ENCODE measurements around the gene HIBCH.
"Not testable (repeated sequence)": the region's sequence is repeated elsewhere in the genome, so short reads cannot be mapped to it uniquely, and the experiment has no call there.

HIBCH gene, protein sequence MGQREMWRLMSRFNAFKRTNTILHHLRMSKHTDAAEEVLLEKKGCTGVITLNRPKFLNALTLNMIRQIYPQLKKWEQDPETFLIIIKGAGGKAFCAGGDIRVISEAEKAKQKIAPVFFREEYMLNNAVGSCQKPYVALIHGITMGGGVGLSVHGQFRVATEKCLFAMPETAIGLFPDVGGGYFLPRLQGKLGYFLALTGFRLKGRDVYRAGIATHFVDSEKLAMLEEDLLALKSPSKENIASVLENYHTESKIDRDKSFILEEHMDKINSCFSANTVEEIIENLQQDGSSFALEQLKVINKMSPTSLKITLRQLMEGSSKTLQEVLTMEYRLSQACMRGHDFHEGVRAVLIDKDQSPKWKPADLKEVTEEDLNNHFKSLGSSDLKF

DNA sequence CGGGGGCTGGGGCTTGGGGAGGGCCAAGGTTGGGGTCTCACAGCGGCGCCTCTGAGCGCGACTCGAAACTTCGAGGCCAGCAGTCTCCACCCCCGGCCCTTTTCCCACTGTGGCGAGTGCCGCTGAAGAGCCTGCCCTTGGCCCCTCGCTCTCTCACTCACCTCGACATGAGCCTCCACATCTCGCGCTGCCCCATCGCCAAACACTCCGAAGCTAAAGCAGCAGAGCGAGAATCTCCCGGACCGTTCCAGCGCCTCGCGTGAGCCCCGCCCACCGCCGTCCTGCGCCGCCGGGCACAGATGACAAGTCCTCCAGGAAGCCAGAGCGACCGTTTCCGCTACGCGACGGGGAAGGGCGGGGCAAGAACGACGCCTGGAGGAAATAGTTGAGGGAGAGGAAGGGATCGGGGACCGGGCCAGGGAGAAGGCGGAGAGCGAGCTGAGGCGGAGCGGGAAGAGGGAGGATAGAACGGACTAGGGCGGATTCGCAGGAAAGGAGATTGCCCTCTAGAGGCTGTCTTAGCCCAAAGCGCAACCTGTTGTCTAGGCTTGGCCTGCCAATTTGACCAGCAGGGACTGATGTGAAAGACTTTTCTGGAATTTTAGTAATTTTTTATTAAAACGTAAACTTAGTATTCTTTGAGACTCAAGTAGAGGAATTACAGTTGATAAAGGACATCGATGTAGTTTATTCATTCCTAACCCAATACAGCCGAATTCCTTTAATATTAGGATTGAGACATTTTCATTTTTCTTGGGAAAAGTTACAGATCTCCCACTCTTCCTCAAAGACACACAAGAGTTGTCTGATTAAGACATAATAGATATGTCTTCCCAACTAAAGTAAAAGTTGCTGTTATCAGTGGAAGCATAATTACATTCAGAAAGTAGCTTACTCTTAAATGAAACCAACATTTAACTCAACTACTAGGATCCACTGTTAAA lies at the start of gene HIBCH:
HIBCH (minus strand) TSS at position 272 of the 944 bp plus-strand sequence; CDS start at position 196, 76 bp downstream.
- peak; percentile 97 for FAIRE-seq

DNA sequence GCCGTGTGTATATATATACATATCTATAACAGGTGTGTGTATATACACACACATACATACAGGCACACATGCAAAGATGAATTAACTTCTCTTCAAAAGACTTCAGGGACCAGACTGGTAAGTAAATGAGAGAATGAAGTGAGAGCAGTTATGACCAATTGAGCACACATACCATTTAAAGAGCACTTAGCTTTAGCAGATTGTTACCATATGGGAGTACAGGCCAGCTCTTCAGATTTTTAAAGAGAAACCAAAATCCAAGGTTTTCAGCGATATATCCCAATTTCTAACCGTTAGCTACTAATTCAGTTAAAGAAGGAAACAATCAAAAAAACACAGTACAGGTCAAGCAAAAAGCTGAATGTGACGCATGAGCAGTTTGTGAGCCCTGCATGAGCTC lies 47.5 kb upstream of the HIBCH start:
- DNase-seq (ENCODE audit: low spot score), result no peak
- no peak for FAIRE-seq

More for the DNA sequence above, at the start of gene HIBCH:
- DNase-seq (ENCODE audit: low spot score), result peak; percentile 97

DNA sequence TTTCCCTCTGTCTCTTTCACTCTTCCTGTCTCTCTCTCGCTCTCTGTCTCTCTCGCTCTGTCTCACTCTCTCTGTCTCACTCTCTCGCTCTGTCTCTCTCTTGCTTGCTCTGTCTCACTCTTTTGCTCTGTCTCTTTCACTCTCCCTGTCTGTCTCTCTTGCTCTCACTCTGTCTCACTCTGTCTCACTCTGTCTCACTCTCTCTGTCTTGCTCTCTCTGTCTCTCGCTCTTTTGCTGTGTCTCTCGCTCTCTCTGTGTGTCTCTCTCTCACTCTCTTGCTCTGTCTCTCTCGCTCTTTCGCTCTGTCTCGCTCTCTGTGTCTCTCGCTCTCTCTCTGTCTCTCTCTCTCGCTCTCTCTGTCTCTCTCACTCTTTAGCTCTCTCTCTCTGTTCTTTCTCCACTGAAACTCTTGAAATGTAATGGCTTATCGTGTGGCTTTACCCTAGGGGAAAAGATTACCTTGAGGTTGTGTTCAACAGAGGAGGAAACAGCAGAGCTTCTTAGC lies 46.7 kb upstream of the HIBCH start:
- FAIRE-seq (no peak), DNase-seq (ENCODE audit: low spot score) (no peak)

DNA sequence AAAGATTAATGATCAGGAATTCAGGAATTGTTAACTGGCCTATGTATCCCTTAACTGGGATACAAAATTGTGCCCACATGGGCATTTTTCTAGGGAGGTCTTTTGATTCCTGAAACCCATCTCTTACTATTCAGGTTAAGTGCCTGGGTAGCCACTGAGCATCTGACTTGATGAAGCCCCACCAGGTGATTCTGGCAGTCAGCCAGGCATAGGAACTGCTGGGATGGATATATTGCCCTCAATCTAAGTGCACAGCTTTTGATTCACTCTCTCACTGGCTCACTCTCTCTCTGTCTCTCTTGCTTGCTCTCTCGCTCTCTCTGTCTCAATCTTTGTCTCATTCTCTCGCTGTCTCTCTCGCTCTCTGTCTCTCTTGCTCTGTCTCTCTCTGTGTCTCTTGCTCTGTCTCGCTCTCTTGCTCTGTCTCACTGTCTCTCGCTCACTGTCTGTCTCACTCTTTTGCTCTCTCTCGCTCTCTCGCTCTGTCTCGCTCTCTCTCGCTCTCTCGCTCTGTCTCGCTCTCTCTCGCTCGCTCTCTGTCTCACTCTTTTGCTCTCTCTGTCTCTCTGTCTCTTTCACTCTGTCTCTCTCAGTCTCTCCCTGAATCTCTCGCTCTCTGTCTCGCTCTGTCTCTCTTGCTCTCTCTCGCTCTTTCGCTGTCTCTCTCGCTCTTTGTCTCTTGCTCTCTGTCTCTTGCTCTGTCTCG lies 46.0 kb upstream of the HIBCH start:
- no peak for DNase-seq (ENCODE audit: low spot score)
- FAIRE-seq, result no peak

DNA sequence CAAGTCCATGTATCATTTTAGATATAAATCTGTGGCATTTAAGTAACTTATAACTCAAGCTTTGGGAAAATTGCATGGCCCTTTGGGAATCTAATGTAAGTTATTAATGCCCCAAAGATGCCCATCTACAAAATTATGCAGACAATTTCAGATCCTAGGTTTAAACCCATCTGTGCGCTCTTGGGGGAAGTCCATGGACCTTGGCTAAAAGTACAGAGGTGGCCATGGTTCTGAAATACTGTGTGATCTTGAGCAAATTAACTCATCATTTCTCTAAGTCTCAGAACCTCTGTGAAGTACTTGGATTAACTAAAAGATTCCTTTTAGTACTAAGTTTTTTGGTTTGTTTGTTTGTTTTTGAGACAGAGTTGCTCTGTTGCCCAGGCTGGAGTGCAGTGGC lies 43.3 kb upstream of the HIBCH start:
- FAIRE-seq (no peak), DNase-seq (ENCODE audit: low spot score) (no peak)

DNA sequence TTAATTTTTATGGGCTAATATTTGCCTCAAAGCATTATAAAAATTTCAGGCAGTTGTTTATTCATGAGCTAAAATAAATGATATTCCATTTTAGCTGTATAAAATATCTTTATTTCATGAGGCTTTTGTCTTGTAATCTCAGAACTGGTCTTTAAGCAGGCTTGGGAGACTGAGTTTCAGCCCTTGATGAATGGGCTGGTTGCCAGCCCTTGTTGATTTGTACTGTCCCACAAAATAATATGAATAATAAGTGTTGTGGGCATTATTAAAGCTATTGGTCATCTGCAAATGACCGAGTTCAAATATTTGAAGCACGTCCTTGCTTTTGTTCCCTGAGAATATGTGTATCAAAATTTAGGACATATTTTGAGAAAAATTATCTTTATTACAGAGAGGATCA lies 41.9 kb upstream of the HIBCH start:
- FAIRE-seq (no peak), DNase-seq (ENCODE audit: low spot score) (no peak)

DNA sequence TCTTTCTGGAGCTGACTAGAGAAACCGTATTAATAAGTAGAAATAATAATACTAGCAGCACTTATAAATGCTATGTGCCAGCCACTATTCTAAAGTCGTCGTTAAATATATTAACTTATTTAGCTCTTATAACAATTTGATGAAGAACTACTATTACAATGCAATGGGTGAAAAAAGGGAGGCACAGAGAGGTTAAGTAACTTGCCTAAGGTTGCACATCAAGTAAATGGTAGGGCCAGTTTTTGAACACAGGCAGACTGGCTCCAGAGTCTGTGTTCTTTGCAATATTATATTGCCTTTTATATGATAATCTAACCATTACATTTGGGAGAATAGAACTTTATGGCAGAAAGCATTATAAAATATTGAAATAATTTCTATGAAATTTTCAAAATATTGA lies 41.3 kb upstream of the HIBCH start:
- no peak for FAIRE-seq
- no peak for DNase-seq (ENCODE audit: low spot score)

DNA sequence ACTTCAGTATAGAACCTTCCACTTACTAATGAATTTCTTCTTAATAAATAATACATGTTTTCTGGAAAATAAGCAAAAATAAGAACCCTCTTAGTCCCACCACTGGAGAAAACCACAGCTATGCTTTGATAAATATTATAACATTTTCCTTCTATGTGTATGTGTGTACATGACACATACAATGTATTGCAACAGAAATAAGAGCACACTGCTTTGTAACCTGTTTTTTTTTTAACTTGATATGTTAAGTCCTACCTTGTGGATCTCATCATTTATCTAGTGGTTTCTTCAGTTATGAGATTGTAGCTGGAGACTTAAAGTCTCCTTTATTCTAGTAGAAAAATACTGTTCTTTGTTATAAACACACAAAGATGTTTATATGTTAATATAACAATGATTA lies 40.9 kb upstream of the HIBCH start:
- FAIRE-seq (no peak), DNase-seq (ENCODE audit: low spot score) (no peak)

DNA sequence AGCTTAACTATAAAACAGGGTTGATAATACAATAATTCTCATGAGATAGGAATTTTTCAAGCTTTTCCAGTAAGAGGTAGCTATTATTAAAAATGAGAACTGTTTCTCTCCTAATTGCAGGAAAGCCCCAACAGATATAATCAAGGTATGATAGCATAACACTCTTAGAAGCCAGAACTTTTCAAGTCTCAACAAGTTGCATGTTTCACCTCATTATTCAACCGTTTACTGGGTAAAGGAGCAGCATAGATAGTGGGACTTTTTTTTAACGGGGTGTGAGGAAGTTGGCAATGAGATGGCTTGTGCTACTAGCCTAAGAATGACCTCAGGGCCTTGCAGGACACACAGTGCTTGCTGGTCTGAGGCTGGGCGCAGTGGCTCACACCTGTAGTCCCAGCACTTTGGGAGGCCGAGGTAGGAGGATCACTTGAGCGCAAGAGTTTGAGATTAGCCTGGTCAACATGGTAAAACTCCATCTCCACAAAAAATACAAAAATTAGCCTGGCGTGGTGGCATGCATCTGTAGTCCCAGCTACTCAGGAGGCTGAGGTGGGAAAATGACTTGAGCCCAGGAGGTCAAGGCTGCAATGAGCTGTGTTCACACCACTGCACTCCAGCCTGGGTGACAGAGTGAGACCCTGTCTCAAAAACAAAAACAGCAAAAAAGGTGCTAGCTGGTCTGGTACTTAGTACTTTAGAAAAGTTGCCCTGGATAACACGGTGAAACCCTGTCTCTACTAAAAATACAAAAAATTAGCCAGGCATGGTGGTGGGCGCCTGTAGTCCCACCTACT lies 39.2 kb upstream of the HIBCH start:
- not testable (repeated sequence) for DNase-seq (ENCODE audit: low spot score); FAIRE-seq

DNA sequence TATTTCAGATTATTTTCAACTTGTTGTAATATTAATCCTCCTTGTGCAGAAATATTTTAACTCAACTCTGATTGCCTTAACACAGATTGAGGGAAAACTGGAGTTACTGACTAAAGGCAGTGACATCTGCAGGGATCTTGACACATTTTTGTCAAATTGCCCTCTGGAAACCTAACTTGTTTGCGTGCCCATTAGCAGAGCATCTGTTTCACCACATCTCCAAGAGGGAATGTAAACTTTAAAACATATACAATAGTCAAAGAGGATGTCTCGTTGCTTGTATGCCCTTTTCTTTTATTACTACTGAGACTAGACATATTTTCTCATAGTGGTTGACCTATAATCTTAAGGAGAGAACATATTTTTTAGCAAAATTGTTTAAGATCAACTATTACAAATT lies 38.0 kb upstream of the HIBCH start:
- DNase-seq (ENCODE audit: low spot score), result no peak
- no peak for FAIRE-seq

DNA sequence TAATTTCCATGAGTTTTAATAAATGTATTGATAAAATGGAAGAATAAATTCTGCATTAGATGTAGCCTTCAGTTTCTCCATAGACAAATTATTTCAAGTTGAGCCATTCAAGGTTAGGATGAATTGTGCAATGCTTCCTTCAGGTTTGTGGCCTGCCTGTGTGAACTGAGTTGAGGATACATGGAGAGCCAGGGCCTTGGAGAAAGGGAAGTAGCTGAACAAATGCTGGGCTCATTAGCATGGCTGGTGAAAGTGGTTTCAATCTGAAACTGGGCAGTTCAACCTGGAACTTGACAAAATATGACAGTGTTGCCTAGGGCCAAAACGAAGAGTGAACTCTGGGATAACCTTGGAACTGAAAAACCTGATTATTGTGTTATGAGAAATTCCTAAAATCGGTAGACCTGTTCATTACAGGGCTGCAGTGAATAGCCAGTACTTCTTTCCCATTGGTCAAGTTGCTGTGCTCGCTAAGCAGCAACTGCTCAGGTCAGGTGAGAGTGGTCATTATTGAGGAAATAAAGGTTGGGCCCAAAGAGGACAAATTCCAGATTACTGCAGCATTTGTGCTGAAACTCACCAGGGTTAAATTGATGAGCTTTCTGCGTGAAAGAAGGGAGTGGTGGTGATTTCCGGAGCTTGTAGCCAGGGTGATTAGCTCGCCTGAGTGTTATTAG lies 36.5 kb upstream of the HIBCH start:
- no peak for FAIRE-seq
- no peak for DNase-seq (ENCODE audit: low spot score)

DNA sequence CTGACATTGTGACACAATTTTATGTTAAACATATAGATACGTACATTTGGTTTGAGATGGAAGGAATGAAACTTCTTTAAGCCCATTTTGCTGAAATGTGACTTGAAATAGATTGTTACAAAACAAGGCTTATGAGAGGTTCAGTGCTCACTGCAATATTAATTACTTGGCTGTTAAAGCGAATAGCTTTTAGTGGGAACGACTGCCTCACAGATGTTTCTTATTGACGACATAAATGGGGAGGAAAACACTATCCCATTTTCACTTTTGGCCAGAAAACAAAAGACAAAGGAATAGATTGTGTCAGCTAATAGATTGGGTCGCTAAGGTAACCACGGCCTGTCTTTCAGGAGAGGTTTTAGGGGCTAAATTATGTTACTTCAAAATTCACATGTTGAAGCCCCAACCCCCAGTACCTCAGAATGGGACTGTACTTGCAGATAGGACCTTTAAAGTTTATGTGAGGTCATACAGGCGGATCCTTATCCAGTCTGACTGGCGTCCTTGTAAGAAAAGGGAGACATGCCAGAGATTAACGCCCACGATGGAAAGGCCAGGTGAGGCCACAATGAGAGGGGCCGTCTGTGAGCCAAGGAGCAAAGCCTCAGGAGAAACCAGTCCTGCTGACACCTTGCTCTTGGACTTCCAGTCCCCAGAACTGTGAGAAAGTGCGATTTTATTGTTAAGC lies 34.5 kb upstream of the HIBCH start:
- FAIRE-seq, result no peak
- DNase-seq (ENCODE audit: low spot score), result no peak

DNA sequence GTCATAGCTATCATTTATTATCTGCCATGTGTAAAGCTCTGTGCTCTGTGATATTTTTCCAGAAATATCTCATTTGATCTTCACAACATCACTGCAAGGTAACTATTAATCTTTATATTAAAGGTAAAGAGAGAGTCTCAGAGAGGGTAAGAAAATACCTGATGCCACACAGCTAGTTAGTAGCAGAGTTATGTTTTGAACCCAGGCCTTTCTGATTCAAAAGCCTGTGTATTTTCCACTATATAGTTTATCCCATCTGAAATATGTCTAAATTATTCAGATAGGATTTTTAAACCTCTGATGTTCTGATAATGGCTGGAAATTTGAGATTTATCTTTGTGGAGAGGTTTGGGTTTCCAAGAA lies 33.9 kb upstream of the HIBCH start:
- DNase-seq (ENCODE audit: low spot score) (no peak), FAIRE-seq (no peak)

DNA sequence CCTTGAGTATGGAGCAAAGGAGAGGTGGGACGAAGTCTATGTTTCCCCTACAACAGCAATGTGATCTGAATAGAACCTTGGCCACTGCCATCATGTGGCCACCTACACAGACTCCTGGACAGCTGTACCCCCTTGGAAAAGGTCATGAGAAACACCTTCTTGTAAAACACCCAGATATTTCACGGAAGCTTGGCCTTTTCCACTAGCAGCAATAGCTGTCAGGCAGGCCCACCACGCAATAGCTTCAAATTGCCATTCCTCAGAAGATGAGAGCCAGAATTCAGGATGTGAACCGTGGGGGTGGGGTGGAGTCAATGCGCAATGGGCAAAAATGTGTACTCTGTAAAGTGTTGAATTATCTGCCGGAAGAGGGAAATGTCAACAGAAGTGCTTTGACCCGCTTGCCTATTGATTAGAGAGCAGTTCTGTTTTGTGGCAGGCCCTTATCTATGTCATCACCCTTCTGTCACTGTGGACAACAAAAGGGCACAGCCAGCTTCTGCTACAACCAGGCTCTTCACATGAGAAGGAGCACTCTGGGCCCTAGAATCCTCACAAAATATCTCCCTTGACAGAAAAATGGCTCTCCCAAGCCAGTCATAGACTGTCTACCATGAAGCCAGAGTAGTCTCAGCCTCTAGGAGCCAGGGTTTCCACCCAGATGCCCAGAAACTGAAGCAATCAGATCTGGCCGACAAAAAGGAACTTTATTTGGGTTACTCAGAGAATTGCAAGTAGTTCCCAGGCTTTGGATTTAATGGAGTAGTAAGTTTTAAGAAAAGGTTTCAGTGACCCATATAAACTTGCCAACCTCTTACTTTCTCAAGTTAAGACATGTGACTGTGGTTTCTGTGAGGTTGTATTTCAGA lies 33.3 kb upstream of the HIBCH start:
- DNase-seq (ENCODE audit: low spot score) (no peak), FAIRE-seq (no peak)

DNA sequence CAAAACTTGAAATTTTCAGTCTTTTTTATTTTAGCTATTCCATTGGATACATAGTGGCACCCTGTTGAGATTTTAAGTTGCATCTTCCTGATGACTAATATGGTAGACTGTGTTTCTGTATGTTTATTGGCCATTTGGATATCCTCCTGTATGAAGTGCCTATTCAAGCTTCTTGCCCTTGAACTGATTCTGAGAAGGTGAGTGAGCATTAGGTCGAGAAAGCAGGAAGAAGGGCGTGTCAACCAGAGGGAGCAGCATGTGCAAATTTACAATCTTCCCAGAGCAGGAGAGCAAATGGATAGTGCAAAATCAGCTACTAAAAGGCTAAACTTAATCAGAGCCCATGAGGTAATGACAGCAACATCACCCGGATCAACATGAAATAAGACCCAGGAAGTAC lies 32.3 kb upstream of the HIBCH start:
- DNase-seq (ENCODE audit: low spot score) (no peak), FAIRE-seq (no peak)

DNA sequence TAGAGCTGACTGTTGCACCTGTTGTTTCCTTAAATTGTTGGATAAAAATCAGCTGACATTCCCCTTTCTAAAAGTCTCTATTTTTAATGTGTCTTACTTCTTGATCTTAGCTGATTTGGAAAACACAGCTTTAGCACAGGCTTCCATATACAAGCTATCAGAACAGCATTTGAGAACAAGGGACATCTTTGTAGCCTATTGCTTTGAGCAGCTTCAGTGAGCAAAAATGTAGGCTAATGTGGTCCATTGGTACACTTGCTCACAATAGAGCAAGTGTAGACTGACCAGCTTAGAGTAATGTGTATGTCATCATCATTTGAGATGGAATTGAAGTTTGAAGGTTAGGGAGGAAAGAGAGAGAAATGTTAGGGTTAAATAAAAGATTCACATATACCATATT lies 30.7 kb upstream of the HIBCH start:
- DNase-seq (ENCODE audit: low spot score) (no peak), FAIRE-seq (no peak)

DNA sequence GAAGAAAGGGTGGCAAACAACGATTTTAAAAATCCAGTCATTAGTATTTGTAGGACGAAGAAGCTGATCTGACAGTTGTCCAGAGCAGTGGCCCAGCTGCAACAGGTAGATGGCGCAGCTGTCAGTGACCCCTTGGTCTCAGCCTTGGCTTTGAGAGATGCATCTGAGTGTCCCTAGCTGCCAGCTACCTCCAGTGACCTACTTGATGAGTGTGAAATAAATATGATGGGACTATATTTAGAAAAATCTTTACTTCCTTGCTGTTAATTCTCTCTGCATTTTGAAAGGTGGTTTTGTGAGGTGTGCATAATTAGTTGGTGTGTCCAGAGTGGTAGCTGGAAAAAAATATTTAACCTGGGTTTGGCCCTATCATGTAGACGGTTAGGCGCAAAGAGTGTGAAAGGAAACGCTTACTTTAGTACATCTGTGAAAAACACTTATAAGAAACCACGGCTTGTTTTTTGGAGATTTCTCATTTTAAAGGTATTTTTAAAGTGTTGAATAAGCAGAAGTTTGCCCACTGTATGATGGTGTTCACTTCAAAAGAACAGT lies 24.7 kb upstream of the HIBCH start:
- no peak for FAIRE-seq
- DNase-seq (ENCODE audit: low spot score), result peak; percentile 27

DNA sequence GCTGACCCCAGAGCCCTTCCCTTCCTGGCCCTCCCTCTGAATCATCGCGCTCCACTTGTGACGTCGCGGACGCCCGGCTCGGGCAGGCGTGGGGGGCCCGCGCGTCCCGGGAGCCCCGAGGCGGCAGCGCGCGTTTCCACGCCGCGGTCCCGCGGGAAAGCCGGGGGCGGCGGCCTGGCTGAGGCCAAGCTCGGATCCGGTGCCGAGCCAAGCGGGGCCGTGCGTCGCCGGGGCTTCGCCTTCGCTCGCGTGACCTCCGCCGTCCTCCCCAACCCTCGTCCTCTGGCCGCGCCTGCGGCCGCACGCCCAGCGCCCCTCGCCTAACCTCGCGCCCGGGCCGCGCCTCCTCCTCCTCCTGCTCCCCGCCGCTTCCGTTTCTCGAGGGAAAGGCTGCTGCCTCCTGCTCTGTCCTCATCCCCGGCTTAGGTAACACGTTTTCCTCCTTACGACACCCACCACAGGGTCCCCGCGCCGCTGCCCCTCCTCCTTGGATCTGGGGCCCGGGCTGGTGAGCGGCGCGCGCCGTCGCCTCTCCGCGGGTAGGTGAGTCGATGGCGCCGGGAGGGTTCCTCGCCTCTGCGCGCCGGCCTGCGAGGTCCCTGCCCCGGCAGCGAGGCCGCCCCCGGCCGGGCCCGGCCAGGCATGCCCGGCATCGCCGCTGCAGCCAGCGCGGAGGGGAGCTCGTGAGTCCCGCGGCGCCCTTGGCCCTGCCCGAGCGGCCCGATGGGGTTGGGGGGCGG lies 24.1 kb upstream of the HIBCH start, which contains the start of gene INPP1:
INPP1 (plus strand) TSS at position 54 of the 740 bp plus-strand sequence. CDS start 16,514 bp downstream, outside the sequence.
- FAIRE-seq (no peak), DNase-seq (ENCODE audit: low spot score) (peak; percentile 13)
